ENCODE measurements around the gene PCGF2.

DNA sequence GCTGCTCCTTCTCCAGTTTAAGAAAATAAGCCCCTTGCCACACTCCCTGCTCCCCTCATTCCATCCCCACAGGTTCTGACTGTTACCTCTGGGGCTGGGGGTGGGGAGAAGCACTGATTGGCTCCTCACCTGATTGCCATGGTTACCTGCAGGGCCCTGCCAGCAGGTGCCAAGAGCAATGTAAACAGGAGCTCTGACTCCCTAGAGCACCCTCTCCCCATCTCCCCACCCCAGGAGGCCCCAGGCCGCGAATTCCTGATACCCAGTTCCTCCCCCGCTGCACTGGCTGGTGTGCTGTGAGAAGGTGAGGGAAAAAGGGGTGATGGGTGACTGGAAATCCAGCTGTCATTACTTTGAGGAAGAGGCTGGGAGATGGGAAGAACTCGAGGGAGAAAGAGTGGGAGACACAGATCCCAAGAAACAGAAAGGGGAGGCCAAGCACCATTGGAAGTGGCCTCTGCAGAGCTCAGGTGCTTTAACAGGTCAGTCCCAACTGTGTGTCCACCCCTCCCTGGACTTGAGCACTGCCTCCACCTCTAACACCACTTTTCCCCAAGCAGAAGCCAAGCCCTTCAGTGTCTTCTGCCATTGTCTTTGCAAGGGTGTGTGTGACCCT is 4.5 kb downstream of the PCGF2 start:
- TF ChIP-seq, protein P1, sequence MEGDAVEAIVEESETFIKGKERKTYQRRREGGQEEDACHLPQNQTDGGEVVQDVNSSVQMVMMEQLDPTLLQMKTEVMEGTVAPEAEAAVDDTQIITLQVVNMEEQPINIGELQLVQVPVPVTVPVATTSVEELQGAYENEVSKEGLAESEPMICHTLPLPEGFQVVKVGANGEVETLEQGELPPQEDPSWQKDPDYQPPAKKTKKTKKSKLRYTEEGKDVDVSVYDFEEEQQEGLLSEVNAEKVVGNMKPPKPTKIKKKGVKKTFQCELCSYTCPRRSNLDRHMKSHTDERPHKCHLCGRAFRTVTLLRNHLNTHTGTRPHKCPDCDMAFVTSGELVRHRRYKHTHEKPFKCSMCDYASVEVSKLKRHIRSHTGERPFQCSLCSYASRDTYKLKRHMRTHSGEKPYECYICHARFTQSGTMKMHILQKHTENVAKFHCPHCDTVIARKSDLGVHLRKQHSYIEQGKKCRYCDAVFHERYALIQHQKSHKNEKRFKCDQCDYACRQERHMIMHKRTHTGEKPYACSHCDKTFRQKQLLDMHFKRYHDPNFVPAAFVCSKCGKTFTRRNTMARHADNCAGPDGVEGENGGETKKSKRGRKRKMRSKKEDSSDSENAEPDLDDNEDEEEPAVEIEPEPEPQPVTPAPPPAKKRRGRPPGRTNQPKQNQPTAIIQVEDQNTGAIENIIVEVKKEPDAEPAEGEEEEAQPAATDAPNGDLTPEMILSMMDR (IDR thresholded peaks at IDR 0.05): no peak
- TF ChIP-seq POLR2A (IDR thresholded peaks at IDR 0.05): no peak
